GM23338 (cell line): ENCODE data around the gene TRIM45. TPM values are rescaled to one million over a fixed set of nuclear protein-coding genes. Genes with fewer than 3 reads are reported as not detected.

Experiments
- ATAC-seq: fragments of 200-7000 bp; cut with Tn5 transposase; 3 replicates; pipeline ENCODE4 v1.9.1; 2020
- DNase-seq: peaks from one replicate; pipeline ENCODE4 v3.0.0-alpha.2; 2015; ENCODE audit warnings: low spot score
- H2AFZ ChIP-seq: fragments of 200-600 bp; sonication (generic); 2 replicates; pipeline ENCODE4 v1.8.0; 2016; ENCODE audit warnings: antibody characterized with exemption, mild to moderate bottlenecking, moderate library complexity
- H3F3A ChIP-seq: fragments of 200-600 bp; sonication (generic); replicated peaks from 2 replicates; pipeline ENCODE4 v1.8.0; 2017; ENCODE audit warnings: antibody characterized with exemption, mixed run types, low read depth
- H3K27ac ChIP-seq: fragments of 200-600 bp; sonication (generic); 2 replicates; pipeline ENCODE4 v1.6.1; 2016; ENCODE audit warnings: low read depth
- H3K27me3 ChIP-seq: fragments of 200-600 bp; sonication (generic); 2 replicates; pipeline ENCODE4 v1.8.0; 2016; ENCODE audit warnings: mild to moderate bottlenecking, mixed run types, moderate library complexity; ENCODE audit not compliant: insufficient read depth
- H3K36me3 ChIP-seq: fragments of 200-600 bp; sonication (generic); 2 replicates; pipeline ENCODE4 v1.8.0; 2016; ENCODE audit warnings: mild to moderate bottlenecking; ENCODE audit not compliant: insufficient read depth
- H3K4me1 ChIP-seq: fragments of 200-600 bp; sonication (generic); 2 replicates; pipeline ENCODE4 v1.8.0; 2016; ENCODE audit warnings: mild to moderate bottlenecking, moderate library complexity; ENCODE audit not compliant: insufficient read depth
- H3K4me2 ChIP-seq: fragments of 200-600 bp; sonication (generic); 2 replicates; pipeline ENCODE4 v1.7.1; 2017; ENCODE audit warnings: mixed run types
- H3K4me3 ChIP-seq: fragments of 200-600 bp; sonication (generic); 2 replicates; pipeline ENCODE4 v1.6.1; 2016; ENCODE audit warnings: mixed run types
- H3K79me2 ChIP-seq: fragments of 200-600 bp; sonication (generic); replicated peaks from 2 replicates; pipeline ENCODE4 v1.8.0; 2017; ENCODE audit warnings: mild to moderate bottlenecking; ENCODE audit not compliant: insufficient read depth
- H3K9me2 ChIP-seq: fragments of 200-600 bp; sonication (generic); 2 replicates; pipeline ENCODE4 v1.8.0; 2017; ENCODE audit not compliant: insufficient read depth
- H4K20me1 ChIP-seq: fragments of 200-600 bp; sonication (generic); replicated peaks from 2 replicates; pipeline ENCODE4 v1.8.0; 2017; ENCODE audit warnings: mild to moderate bottlenecking; ENCODE audit not compliant: insufficient read depth
- H3K27ac Mint-ChIP-seq: 2 replicates; pipeline ENCODE4 v1.8.0; 2020; ENCODE audit warnings: inconsistent platforms, mild to moderate bottlenecking, moderate library complexity, mixed read lengths
- H3K27me3 Mint-ChIP-seq: 3 replicates; pipeline ENCODE4 v1.8.0; 2022; ENCODE audit warnings: low read depth, mild to moderate bottlenecking, moderate library complexity, mixed read lengths, inconsistent platforms; ENCODE audit not compliant: insufficient read depth, poor library complexity
- H3K36me3 Mint-ChIP-seq: 3 replicates; pipeline ENCODE4 v1.8.0; 2021; ENCODE audit warnings: low read depth, mild to moderate bottlenecking, inconsistent platforms, moderate library complexity, mixed read lengths
- H3K4me1 Mint-ChIP-seq: 3 replicates; pipeline ENCODE4 v1.8.0; 2020; ENCODE audit warnings: mild to moderate bottlenecking, inconsistent platforms, mixed read lengths
- H3K4me3 Mint-ChIP-seq: 3 replicates; pipeline ENCODE4 v1.8.0; 2021; ENCODE audit warnings: moderate library complexity, mild to moderate bottlenecking, inconsistent platforms, mixed read lengths
- H3K9me3 Mint-ChIP-seq: 3 replicates; pipeline ENCODE4 v1.8.0; 2020; ENCODE audit warnings: moderate library complexity, mild to moderate bottlenecking, inconsistent platforms, mixed read lengths
- CREB1 ChIP-seq: fragments of 250-450 bp; sonication (Bioruptor Pico); IDR thresholded peaks from 2 replicates; pipeline ENCODE4 v1.5.0; 2020; ENCODE audit warnings: low read depth, mild to moderate bottlenecking, moderate library complexity
- CTCF ChIP-seq, 2 experiments: fragments of 200-600 bp in 1 of 2; sonication (generic) in 1 of 2; conservative IDR thresholded peaks; 2 replicates each; pipeline versions ENCODE4 v1.5.1 to v1.6.1; 2016 to 2017; ENCODE audit warnings: antibody characterized with exemption in 2 of 2, low read depth in 2 of 2, mild to moderate bottlenecking in 2 of 2, moderate library complexity in 1 of 2
- ETS1 ChIP-seq: IDR thresholded peaks from 2 replicates; pipeline ENCODE4 v1.6.1; 2016; ENCODE audit warnings: antibody characterized with exemption
- EZH2 ChIP-seq: fragments of 200-600 bp; sonication (generic); IDR thresholded peaks from one replicate; pipeline ENCODE4 v1.8.0; 2017; ENCODE audit warnings: antibody characterized with exemption, mild to moderate bottlenecking, low read depth; ENCODE audit not compliant: unreplicated experiment
- EZH2phosphoT487 ChIP-seq: fragments of 200-600 bp; sonication (generic); IDR thresholded peaks from one replicate; pipeline ENCODE4 v1.8.1; 2018; ENCODE audit warnings: antibody characterized with exemption; ENCODE audit not compliant: unreplicated experiment
- NANOG ChIP-seq: IDR thresholded peaks from 2 replicates; pipeline ENCODE4 v1.6.1; 2016; ENCODE audit warnings: antibody characterized with exemption, borderline replicate concordance
- REST ChIP-seq: IDR thresholded peaks from one replicate; pipeline ENCODE4 v1.6.1; 2018; ENCODE audit warnings: antibody characterized with exemption; ENCODE audit not compliant: unreplicated experiment
- STAT1 ChIP-seq: IDR thresholded peaks from one replicate; pipeline ENCODE4 v1.6.1; 2016; ENCODE audit warnings: antibody characterized with exemption; ENCODE audit not compliant: unreplicated experiment
- ZNF114 ChIP-seq: fragments of 250-450 bp; sonication (Bioruptor Pico); IDR thresholded peaks from 2 replicates; pipeline ENCODE4 v1.5.0; 2020; ENCODE audit warnings: mild to moderate bottlenecking, moderate library complexity
- ZNF331 ChIP-seq: fragments of 250-450 bp; sonication (Bioruptor Pico); IDR thresholded peaks from 2 replicates; pipeline ENCODE4 v1.5.0; 2020; ENCODE audit warnings: low read depth, mild to moderate bottlenecking, moderate library complexity
- polyA plus RNA-seq: library from polyadenylated mRNA; unstranded; fragments of >200 nt; fragmentation: Nextera tagmentation; extraction: Ambion mirVana; gene quantifications from 2 replicates; pipeline ENCODE4 v1.2.1, GENCODE V29; 2016
- total RNA-seq: library from RNA; depleted of rRNA; stranded (reverse); fragments of >200 nt; shearing (Covaris generic); gene quantifications from 2 replicates; pipeline ENCODE4 v1.2.3, GENCODE V29; 2014

TRIM45 gene
- total and polyA plus RNA-seq, 2 experiments from 2014 or later, result 8.8 to 15.0 TPM

GRCh38 chr1:117117697-117118096 is 3.9 kb downstream of the TRIM45 start:
- TF ChIP-seq CTCF (conservative IDR thresholded peaks at IDR 0.05; ENCODE audit: low read depth in 2 of 2), result no peak
- no peak for TF ChIP-seq ETS1
- no peak for TF ChIP-seq ZNF114 (CRISPR knock-in tag)
- TF ChIP-seq ZNF331 (CRISPR knock-in tag), result no peak
- TF ChIP-seq NANOG, result no peak

GRCh38 chr1:117116784-117117130 is 4.8 kb downstream of the TRIM45 start:
- Mint-ChIP-seq H3K27me3 (peaks cover 13% of the 10 kb centered on the region), H3K4me1 (peaks cover 15% of the 10 kb centered on the region), H3K36me3 (peaks cover 43% of the 10 kb centered on the region), H3K9me3 (no peaks in the 10 kb centered on the region), H3K4me3 (no peak overlapping the region), H3K27ac (no peak overlapping the region)
- Histone ChIP-seq H3K4me1 (peaks cover 11% of the 10 kb centered on the region), H3K36me3 (peaks cover 17% of the 10 kb centered on the region), H3K4me3 (no peak overlapping the region), H3K4me2 (no peak overlapping the region), H3F3A (0 out of 2 replicates have a peak, but pooled peaks cover 3% of the 10 kb centered on the region), H4K20me1 (no peaks in the 10 kb centered on the region), H3K27ac (no peak overlapping the region), H2AFZ (no peak overlapping the region), H3K27me3 (no peaks in the 10 kb centered on the region), H3K79me2 (peaks cover 4% of the 10 kb centered on the region; the same call in 1 of the 2 replicates), H3K9me2 (no peaks in the 10 kb centered on the region)
- no peak for DNase-seq
- ATAC-seq, result no peak
- TF ChIP-seq ETS1, result no peak
- TF ChIP-seq EZH2, result no peak
- TF ChIP-seq ZNF114 (CRISPR knock-in tag), result no peak
- no peak for TF ChIP-seq CREB1 (CRISPR knock-in tag)
- TF ChIP-seq NANOG, result no peak
- no peak for TF ChIP-seq STAT1
- no peak for TF ChIP-seq REST
- TF ChIP-seq ZNF331 (CRISPR knock-in tag), result no peak
- TF ChIP-seq EZH2phosphoT487, result no peak
- TF ChIP-seq CTCF (conservative IDR thresholded peaks at IDR 0.05; ENCODE audit: low read depth in 2 of 2), result no peak

More at GRCh38 chr1:117117697-117118096, 3.9 kb downstream of the TRIM45 start:
- H3K4me3 ChIP-seq, result no peak overlapping the region
- no peak overlapping the region for H2AFZ ChIP-seq
- peaks cover 11% of the 10 kb centered on the region for H3K27me3 Mint-ChIP-seq
- peaks cover 4% of the 10 kb centered on the region; the same call in 1 of the 2 replicates for H3K79me2 ChIP-seq
- peaks cover 17% of the 10 kb centered on the region for H3K36me3 ChIP-seq
- H3K9me2 ChIP-seq, result no peaks in the 10 kb centered on the region
- no peak overlapping the region for H3K4me3 Mint-ChIP-seq
- peaks cover 40% of the 10 kb centered on the region for H3K36me3 Mint-ChIP-seq
- H3K4me1 Mint-ChIP-seq, result peaks cover 10% of the 10 kb centered on the region
- H4K20me1 ChIP-seq, result no peaks in the 10 kb centered on the region
- no peak overlapping the region for H3K4me2 ChIP-seq
- H3K9me3 Mint-ChIP-seq, result no peaks in the 10 kb centered on the region
- no peak for ATAC-seq
- H3F3A ChIP-seq, result 0 out of 2 replicates have a peak, but pooled peaks cover 3% of the 10 kb centered on the region
- DNase-seq, result no peak
- H3K27ac ChIP-seq, result no peak overlapping the region
- peaks cover 5% of the 10 kb centered on the region for H3K4me1 ChIP-seq
- H3K27ac Mint-ChIP-seq, result no peak overlapping the region; the same call in 1 of the 2 replicates
- no peaks in the 10 kb centered on the region for H3K27me3 ChIP-seq
